Measurements from ENCODE around the gene PHTF1. TPM values are rescaled to one million over a fixed set of nuclear protein-coding genes. Genes with fewer than 3 reads are reported as not detected.

PHTF1 gene
- total RNA-seq, 4 donors from 2014 or later: 7.6 to 30.3 (median 17.0) TPM

GRCh38 chr1:113653741-113654140 is 105.5 kb downstream of the PHTF1 start:
- Histone ChIP-seq H3K4me1 (no peaks in the 10 kb centered on the region), H3K9me3 (no peaks in the 10 kb centered on the region), H3K36me3 (no peaks in the 10 kb centered on the region), H3K27ac (no peak overlapping the region), H3K4me3 (no peak overlapping the region), H3K27me3 (no peaks in the 10 kb centered on the region)
- DNase-seq: no peak
- TF ChIP-seq CTCF (IDR thresholded peaks at IDR 0.05) (no peak), POLR2A (IDR thresholded peaks at IDR 0.05) (no peak)
- intact Hi-C loops (cut with DNase I; ENCODE audit: low total_unique reads): no loop called here

- no peak for TF ChIP-seq POLR2A (IDR thresholded peaks at IDR 0.05)
- TF ChIP-seq CTCF (IDR thresholded peaks at IDR 0.05): no peak
- intact Hi-C loops (cut with DNase I; ENCODE audit: low total_unique reads): no loop called here
- Histone ChIP-seq H3K4me1 (no peaks in the 10 kb centered on the region), H3K36me3 (no peaks in the 10 kb centered on the region), H3K27ac (no peak overlapping the region), H3K9me3 (no peaks in the 10 kb centered on the region), H3K4me3 (no peak overlapping the region), H3K27me3 (no peaks in the 10 kb centered on the region)
- no peak for DNase-seq
Observed at GRCh38 chr1:113652771-113653170, 106.5 kb downstream of the PHTF1 start.

GRCh38 chr1:113648478-113648877 is 110.8 kb downstream of the PHTF1 start:
- intact Hi-C loops (cut with DNase I; ENCODE audit: low total_unique reads): no loop called here
- Histone ChIP-seq H3K4me1 (no peaks in the 10 kb centered on the region), H3K9me3 (no peaks in the 10 kb centered on the region), H3K4me3 (no peak overlapping the region), H3K27me3 (no peaks in the 10 kb centered on the region), H3K36me3 (no peaks in the 10 kb centered on the region), H3K27ac (no peak overlapping the region)
- no peak for DNase-seq
- TF ChIP-seq POLR2A (IDR thresholded peaks at IDR 0.05): no peak
- no peak for TF ChIP-seq CTCF (IDR thresholded peaks at IDR 0.05)

GRCh38 chr1:113647164-113647563 is 112.1 kb downstream of the PHTF1 start:
- Histone ChIP-seq H3K4me1 (no peaks in the 10 kb centered on the region), H3K36me3 (no peaks in the 10 kb centered on the region), H3K27me3 (no peaks in the 10 kb centered on the region), H3K4me3 (no peak overlapping the region), H3K9me3 (no peaks in the 10 kb centered on the region), H3K27ac (no peak overlapping the region)
- no peak for DNase-seq
- intact Hi-C loops (cut with DNase I; ENCODE audit: low total_unique reads): no loop called here
- TF ChIP-seq POLR2A (IDR thresholded peaks at IDR 0.05) (no peak), CTCF (IDR thresholded peaks at IDR 0.05) (no peak)

Other genes starting within 250 kb of the PHTF1 start
- 10 to 100 TPM; 33.5 to 56.4 (median 38.3) TPM for gene RSBN1, start 53.0 kb upstream of the PHTF1 start, total RNA-seq
- 1 to 10 TPM in 3 of 4 donors, under 1 TPM in 1; 0.85 to 8.8 (median 2.1) TPM for gene PTPN22, start 112.2 kb upstream of the PHTF1 start, total RNA-seq
- gene BCL2L15, start 128.1 kb upstream of the PHTF1 start, total RNA-seq: 1 to 10 TPM in 2 of 4 donors, not detected in 2; 1.4 to 3.1 TPM
- gene AP4B1, start 145.3 kb upstream of the PHTF1 start, total RNA-seq: 10 to 100 TPM in 3 of 4 donors, 1 to 10 TPM in 1; 2.8 to 47.8 (median 18.5) TPM
- 1 to 10 TPM; 1.5 to 7.2 (median 3.9) TPM for gene DCLRE1B, start 145.8 kb upstream of the PHTF1 start, total RNA-seq
- gene HIPK1, start 169.8 kb upstream of the PHTF1 start, total RNA-seq: 10 to 100 TPM; 21.5 to 92.7 (median 39.7) TPM
- gene OLFML3, start 220.0 kb upstream of the PHTF1 start, total RNA-seq: 100 to 1,000 TPM in 2 of 4 donors, 10 to 100 TPM in 2; 86.6 to 302 (median 122) TPM